Esophagus (tissue), 2 donors: ENCODE results near the gene DNAJA2. TPM values are rescaled to one million over a fixed set of nuclear protein-coding genes. Genes with fewer than 3 reads are reported as not detected.

ENCODE experiments used
- H3K27ac ChIP-seq, 2 donors: one replicate each; pipeline ENCODE4 v1.5.1; 2013; ENCODE audit warnings: low read depth in 2 of 2, mild to moderate bottlenecking in 2 of 2, inconsistent platforms in 1 of 2, low read length in 1 of 2, moderate library complexity in 1 of 2
- H3K27me3 ChIP-seq, 2 donors: one replicate each; pipeline ENCODE4 v1.6.1; 2013; ENCODE audit warnings: low read length in 2 of 2, control low read depth in 1 of 2, mild to moderate bottlenecking in 1 of 2; ENCODE audit not compliant: insufficient read depth in 2 of 2, control insufficient read depth in 1 of 2
- H3K36me3 ChIP-seq, 2 donors: one replicate each; pipeline ENCODE4 v1.6.1; 2013; ENCODE audit warnings: low read length in 1 of 2; ENCODE audit not compliant: control insufficient read depth in 2 of 2, insufficient read depth in 2 of 2
- H3K4me1 ChIP-seq, 2 donors: one replicate each; pipeline ENCODE4 v1.6.1; 2013; ENCODE audit warnings: low read length in 1 of 2; ENCODE audit not compliant: control insufficient read depth in 2 of 2, insufficient read depth in 2 of 2
- H3K4me3 ChIP-seq, 2 donors: one replicate each; pipeline ENCODE4 v1.5.1; 2013; ENCODE audit warnings: low read length in 2 of 2, mild to moderate bottlenecking in 2 of 2, low read depth in 1 of 2, moderate library complexity in 1 of 2
- H3K9me3 ChIP-seq, 2 donors: one replicate each; pipeline ENCODE4 v1.6.1; 2013; ENCODE audit warnings: mild to moderate bottlenecking in 2 of 2, low read depth in 1 of 2, low read length in 1 of 2, moderate library complexity in 1 of 2; ENCODE audit not compliant: control insufficient read depth in 2 of 2, insufficient read depth in 1 of 2
- WGBS, 2 donors: extraction: QIAGEN DNeasy Blood & Tissue Kit; methylation state at CpG; one replicate each; pipeline ENCODE4 v1.1.7; 2013; 5-methylcytosine and 5-hydroxymethylcytosine counted together
- polyA plus RNA-seq, 2 donors: library from polyadenylated mRNA; stranded (reverse); fragments of 200-250 nt; gene quantifications; one replicate each; pipeline ENCODE4 v1.2.3, GENCODE V29; 2013
- donor health status: healthy with polysubstance abuse.
- donor health status: Bipolar disorder and iron deficiency.

DNAJA2 gene
- polyA plus RNA-seq, 2 donors = 31.1 to 39.2 TPM

GRCh38 chr16:46920402-46921068 lies 52.9 kb downstream of the DNAJA2 start:
- WGBS, 2 donors = 48 to 51% methylated on average over 9 of the region's 9 CpGs
- peak overlapping the region; percentile 81 to 91 for H3K27ac ChIP-seq
- no peaks in the 10 kb centered on the region for H3K9me3 ChIP-seq
- no peak overlapping the region for H3K4me3 ChIP-seq
- H3K36me3 ChIP-seq = peaks cover 13 to 42% of the 10 kb centered on the region in 2 donors
- H3K4me1 ChIP-seq = peaks cover 2 to 20% of the 10 kb centered on the region in 2 donors
- no peaks in the 10 kb centered on the region for H3K27me3 ChIP-seq

- 55 to 68% methylated on average over 21 of the region's 21 CpGs for WGBS, 2 donors
- Histone ChIP-seq H3K4me3 (no peak overlapping the region), H3K9me3 (no peaks in the 10 kb centered on the region), H3K27me3 (no peaks in the 10 kb centered on the region), H3K4me1 (peaks cover 0 to 23% of the 10 kb centered on the region in 2 donors), H3K36me3 (peaks cover 13 to 40% of the 10 kb centered on the region in 2 donors), H3K27ac (peak overlapping the region; percentile 14 to 91)
These were observed 54.3 kb downstream of the DNAJA2 start for GRCh38 chr16:46918905-46919792.

GRCh38 chr16:46918400-46918799 lies 55.1 kb downstream of the DNAJA2 start:
- Histone ChIP-seq H3K4me3 (no peak overlapping the region), H3K27me3 (no peaks in the 10 kb centered on the region), H3K4me1 (peaks cover 0 to 23% of the 10 kb centered on the region in 2 donors), H3K9me3 (no peaks in the 10 kb centered on the region), H3K36me3 (peaks cover 7 to 32% of the 10 kb centered on the region in 2 donors), H3K27ac (no peak overlapping the region)
- WGBS, 2 donors = 70 to 81% methylated on average over 11 of the region's 11 CpGs

GRCh38 chr16:46916980-46917379 lies 56.5 kb downstream of the DNAJA2 start:
- H3K9me3 ChIP-seq = no peaks in the 10 kb centered on the region
- peaks cover 9 to 35% of the 10 kb centered on the region in 2 donors for H3K36me3 ChIP-seq
- no peak overlapping the region for H3K4me3 ChIP-seq
- H3K4me1 ChIP-seq = peaks cover 0 to 20% of the 10 kb centered on the region in 2 donors
- no peaks in the 10 kb centered on the region for H3K27me3 ChIP-seq
- H3K27ac ChIP-seq = no peak overlapping the region
- 95 to 98% methylated on average over 3 of the region's 3 CpGs for WGBS, 2 donors

- WGBS, 2 donors = 91 to 94% methylated on average over 2 of the region's 2 CpGs
- Histone ChIP-seq H3K27me3 (no peaks in the 10 kb centered on the region), H3K4me3 (no peak overlapping the region), H3K4me1 (peaks cover 0 to 19% of the 10 kb centered on the region in 2 donors), H3K36me3 (peaks cover 9 to 36% of the 10 kb centered on the region in 2 donors), H3K27ac (no peak overlapping the region), H3K9me3 (no peaks in the 10 kb centered on the region)
These were observed 57.9 kb downstream of the DNAJA2 start for GRCh38 chr16:46915483-46916025.

- Histone ChIP-seq H3K27me3 (no peaks in the 10 kb centered on the region), H3K27ac (no peak overlapping the region), H3K4me1 (peaks cover 0 to 13% of the 10 kb centered on the region in 2 donors), H3K4me3 (no peak overlapping the region), H3K36me3 (peaks cover 9 to 37% of the 10 kb centered on the region in 2 donors), H3K9me3 (no peaks in the 10 kb centered on the region)
- WGBS, 2 donors = 87 to 93% methylated on average over 11 of the region's 11 CpGs
These were observed 58.8 kb downstream of the DNAJA2 start for GRCh38 chr16:46914556-46915201.

GRCh38 chr16:46911650-46912049 lies 61.8 kb downstream of the DNAJA2 start:
- Histone ChIP-seq H3K27ac (no peak overlapping the region), H3K4me1 (peaks cover 0 to 6% of the 10 kb centered on the region in 2 donors), H3K4me3 (no peak overlapping the region), H3K9me3 (no peaks in the 10 kb centered on the region), H3K27me3 (no peaks in the 10 kb centered on the region), H3K36me3 (peaks cover 11 to 33% of the 10 kb centered on the region in 2 donors)
- 85 to 87% methylated on average over 4 of the region's 4 CpGs for WGBS, 2 donors

- Histone ChIP-seq H3K27ac (no peak overlapping the region), H3K36me3 (peaks cover 11 to 38% of the 10 kb centered on the region in 2 donors)
- 51 to 63% methylated on average over 3 of the region's 3 CpGs for WGBS, 2 donors
These were observed 62.4 kb downstream of the DNAJA2 start for GRCh38 chr16:46911038-46911437.

More at GRCh38 chr16:46911038-46911437, 62.4 kb downstream of the DNAJA2 start:
- Histone ChIP-seq H3K27me3 (no peaks in the 10 kb centered on the region), H3K9me3 (no peaks in the 10 kb centered on the region), H3K4me3 (no peak overlapping the region), H3K4me1 (peaks cover 0 to 6% of the 10 kb centered on the region in 2 donors)
